Measurements from ENCODE around the gene KIF5A. TPM values are rescaled to one million over a fixed set of nuclear protein-coding genes. Genes with fewer than 3 reads are reported as not detected.
A peak's percentile ranks its signal among the peaks of the same experiment; 100 is the strongest.

KIF5A gene
- total and polyA plus RNA-seq, 3 donors from 2014 or later: 6.8 to 9.1 (median 8.4) TPM

GRCh38 chr12:57581802-57582201 is 32.0 kb downstream of the KIF5A start:
- H3K36me3 ChIP-seq (ENCODE audit: low read depth, missing control alignments): no peaks in the 10 kb centered on the region
- no peaks in the 10 kb centered on the region for H3K27me3 ChIP-seq
- no peaks in the 10 kb centered on the region for H3K9me3 ChIP-seq
- TF ChIP-seq CTCF (IDR thresholded peaks at IDR 0.05) (no peak), POLR2A (IDR thresholded peaks at IDR 0.05) (no peak)
- WGBS, 2 donors: 93 to 96% methylated on average over 1 of the region's 1 CpG
- no peak for DNase-seq
- no peaks in the 10 kb centered on the region for H3K4me1 ChIP-seq
- no peak overlapping the region for H3K4me3 ChIP-seq
- intact Hi-C loops (cut with DNase I; ENCODE audit: low total_unique reads): loop anchor here (5.0 kb wide), 1 partner anchor 40 kb away; no protein-coding TSS in a partner anchor
- no peak overlapping the region for H3K27ac ChIP-seq

- TF ChIP-seq POLR2A (IDR thresholded peaks at IDR 0.05) (no peak), CTCF (IDR thresholded peaks at IDR 0.05) (no peak)
- Histone ChIP-seq H3K36me3 (ENCODE audit: low read depth, missing control alignments) (no peaks in the 10 kb centered on the region), H3K9me3 (no peaks in the 10 kb centered on the region), H3K27me3 (no peaks in the 10 kb centered on the region), H3K4me1 (no peaks in the 10 kb centered on the region), H3K27ac (no peak overlapping the region), H3K4me3 (no peak overlapping the region)
- DNase-seq: no peak
- WGBS, 2 donors: 93 to 100% methylated on average over 1 of the region's 1 CpG
- intact Hi-C loops (cut with DNase I; ENCODE audit: low total_unique reads): loop anchor here (5.0 kb wide), 1 partner anchor 40 kb away; no protein-coding TSS in a partner anchor
These were observed 32.6 kb downstream of the KIF5A start for GRCh38 chr12:57582440-57582839.

GRCh38 chr12:57583008-57583831 is 33.4 kb downstream of the KIF5A start:
- TF ChIP-seq POLR2A (IDR thresholded peaks at IDR 0.05) (no peak), CTCF (IDR thresholded peaks at IDR 0.05) (peak; percentile 88 to 94 (median 92))
- WGBS, 2 donors: 59 to 62% methylated on average over 13 of the region's 13 CpGs
- no peaks in the 10 kb centered on the region for H3K9me3 ChIP-seq
- no peaks in the 10 kb centered on the region for H3K27me3 ChIP-seq
- H3K4me1 ChIP-seq: no peaks in the 10 kb centered on the region
- H3K27ac ChIP-seq: no peak overlapping the region
- H3K4me3 ChIP-seq: no peak overlapping the region
- intact Hi-C loops (cut with DNase I; ENCODE audit: low total_unique reads): loop anchor here (5.0 kb wide), 1 partner anchor 39 kb away; no protein-coding TSS in a partner anchor
- H3K36me3 ChIP-seq (ENCODE audit: low read depth, missing control alignments): no peaks in the 10 kb centered on the region
- peak; percentile 85 for DNase-seq

- WGBS, 2 donors: 95 to 98% methylated on average over 2 of the region's 2 CpGs
- Histone ChIP-seq H3K36me3 (ENCODE audit: low read depth, missing control alignments) (no peaks in the 10 kb centered on the region), H3K4me3 (no peak overlapping the region), H3K9me3 (no peaks in the 10 kb centered on the region), H3K27me3 (no peaks in the 10 kb centered on the region), H3K4me1 (peaks cover 1% of the 10 kb centered on the region), H3K27ac (no peak overlapping the region)
- DNase-seq: no peak
- TF ChIP-seq CTCF (IDR thresholded peaks at IDR 0.05) (no peak), POLR2A (IDR thresholded peaks at IDR 0.05) (no peak)
- intact Hi-C loops (cut with DNase I; ENCODE audit: low total_unique reads): loop anchor here (5.0 kb wide), 1 partner anchor 38 kb away; no protein-coding TSS in a partner anchor
These were observed 34.2 kb downstream of the KIF5A start for GRCh38 chr12:57584050-57584449.
